GM12891 (cell line): Measurements from ENCODE around the gene PNN.

Source experiments
- POLR2A ChIP-seq: IDR thresholded peaks from 2 replicates; pipeline ENCODE4 v1.6.1; 2011; ENCODE audit warnings: low read depth, low read length, control low read depth
- POLR2AphosphoS5 ChIP-seq: IDR thresholded peaks from 2 replicates; pipeline ENCODE4 v1.6.1; 2011; ENCODE audit warnings: low read depth, low read length, control low read depth
- TAF1 ChIP-seq: IDR thresholded peaks from 2 replicates; pipeline ENCODE4 v1.6.1; 2011; ENCODE audit warnings: low read depth, low read length, control low read depth

GRCh38 chr14:39179042-39179441 is 4.0 kb downstream of the PNN start:
- TF ChIP-seq POLR2A (no peak), POLR2AphosphoS5 (no peak), TAF1 (no peak)
